G401.6 (cell line): ENCODE results near the gene TF.

Source experiments
- FAIRE-seq: peaks from 2 replicates; lab custom pipeline; 2012; peaks lifted over from hg19 to GRCh38; lab: Jason Lieb, UNC

TF gene

GRCh38 chr3:133815386-133815785 is 69.2 kb downstream of the TF start:
- no peak for FAIRE-seq

GRCh38 chr3:133820129-133820528 is 73.9 kb downstream of the TF start:
- FAIRE-seq, result no peak

- FAIRE-seq, result no peak
Observed at GRCh38 chr3:133820889-133821675, 74.9 kb downstream of the TF start.

GRCh38 chr3:133821767-133822638 is 75.8 kb downstream of the TF start:
- no peak for FAIRE-seq

GRCh38 chr3:133824961-133825485 is 78.8 kb downstream of the TF start:
- FAIRE-seq, result no peak

GRCh38 chr3:133825969-133826727 is 80.0 kb downstream of the TF start:
- no peak for FAIRE-seq

GRCh38 chr3:133827136-133827535 is 80.9 kb downstream of the TF start:
- FAIRE-seq, result no peak

- FAIRE-seq, result no peak
Observed at GRCh38 chr3:133827684-133828083, 81.5 kb downstream of the TF start.

GRCh38 chr3:133828576-133829309 is 82.5 kb downstream of the TF start:
- FAIRE-seq, result no peak

GRCh38 chr3:133829310-133829707 is 83.1 kb downstream of the TF start:
- FAIRE-seq, result no peak

- FAIRE-seq, result no peak
Observed at GRCh38 chr3:133830071-133830470, 83.9 kb downstream of the TF start.

GRCh38 chr3:133831966-133832801 is 86.0 kb downstream of the TF start:
- FAIRE-seq, result no peak

GRCh38 chr3:133832802-133833144 is 86.6 kb downstream of the TF start:
- FAIRE-seq, result no peak

GRCh38 chr3:133833267-133833666 is 87.1 kb downstream of the TF start:
- no peak for FAIRE-seq

- no peak for FAIRE-seq
Observed at GRCh38 chr3:133833880-133834620, 87.9 kb downstream of the TF start.

GRCh38 chr3:133834621-133835417 is 88.6 kb downstream of the TF start:
- FAIRE-seq, result no peak

- no peak for FAIRE-seq
Observed at GRCh38 chr3:133835418-133835743, 89.2 kb downstream of the TF start.

- FAIRE-seq, result no peak
Observed at GRCh38 chr3:133835961-133836360, 89.8 kb downstream of the TF start.

- no peak for FAIRE-seq
Observed at GRCh38 chr3:133836497-133837158, 90.4 kb downstream of the TF start.
